ENCODE data around the gene SURF6.
"Not testable (repeated sequence)": the region's sequence is repeated elsewhere in the genome, so short reads cannot be mapped to it uniquely, and the experiment has no call there.

The SURF6 gene

DNA sequence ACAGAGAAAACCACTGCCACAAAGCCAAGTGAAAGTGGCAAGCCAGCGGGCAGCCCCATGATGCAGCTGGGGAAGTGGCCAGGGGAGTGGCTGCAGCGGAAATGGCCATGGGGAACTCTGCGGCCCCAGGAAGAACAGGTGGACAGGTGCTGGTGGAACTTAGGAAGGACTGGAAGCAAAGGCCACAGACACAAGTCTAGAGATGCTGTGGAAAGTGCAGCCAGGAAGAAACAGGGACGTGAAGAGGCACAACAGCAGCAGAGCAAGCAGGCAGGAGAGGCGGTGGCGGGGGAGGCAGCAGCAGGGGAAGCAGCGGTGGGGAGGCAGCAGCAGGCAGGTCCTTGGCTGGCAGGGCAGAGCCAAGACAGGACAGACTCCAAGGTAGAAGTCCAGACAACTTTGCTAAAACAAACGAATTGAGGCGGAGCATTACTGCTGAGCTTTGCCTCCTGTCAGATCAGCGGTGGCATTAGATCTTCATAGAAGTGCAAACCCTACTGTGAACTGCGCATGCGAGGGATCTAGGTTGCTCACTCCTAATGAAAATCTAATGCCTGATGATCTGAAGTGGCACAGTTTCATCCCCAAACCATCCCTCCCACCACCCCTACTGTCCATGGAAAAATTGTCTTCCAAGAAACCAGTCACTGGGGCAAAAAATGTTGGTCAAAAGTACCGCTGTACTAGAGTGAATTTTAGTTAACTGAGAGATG lies 11.8 kb downstream of the SURF6 start:
- Histone ChIP-seq H3K27ac (ENCODE audit: low read depth, low read length) (no peak overlapping the region), H3K4me3 (ENCODE audit: low read depth, low read length) (no peak overlapping the region), H3K9ac (ENCODE audit: low read depth, low read length) (no peak overlapping the region), H3K27me3 (ENCODE audit: control insufficient read depth, insufficient read depth, low read length) (no peaks in the 10 kb centered on the region), H3K36me3 (ENCODE audit: control insufficient read depth, insufficient read depth, low read length) (no peaks in the 10 kb centered on the region), H3K4me1 (ENCODE audit: control insufficient read depth, insufficient read depth, low read length) (no peaks in the 10 kb centered on the region), H3K9me3 (ENCODE audit: control insufficient read depth, insufficient read depth, low read length) (peaks cover 6% of the 10 kb centered on the region)

DNA sequence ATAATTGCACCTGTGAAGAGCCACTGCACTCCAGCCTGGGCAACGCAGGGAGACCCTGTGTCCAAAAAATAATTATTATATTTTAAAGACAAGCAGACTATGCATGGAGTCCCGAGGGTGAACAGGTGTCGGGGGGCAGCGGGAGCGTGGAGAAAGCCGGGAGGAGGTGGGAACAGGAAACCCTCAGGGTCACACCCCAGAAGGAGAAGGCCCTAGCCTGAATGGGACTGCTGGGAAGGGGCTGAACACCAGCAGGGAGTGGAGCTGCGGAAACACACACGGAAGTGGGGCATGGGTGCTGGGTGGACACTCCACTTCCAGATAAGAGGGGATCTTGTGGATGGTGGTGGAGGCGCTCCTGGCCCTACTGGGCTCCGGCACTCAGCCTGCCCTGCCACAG lies 12.8 kb downstream of the SURF6 start:
- no peaks in the 10 kb centered on the region for H3K27me3 ChIP-seq (ENCODE audit: control insufficient read depth, insufficient read depth, low read length)

DNA sequence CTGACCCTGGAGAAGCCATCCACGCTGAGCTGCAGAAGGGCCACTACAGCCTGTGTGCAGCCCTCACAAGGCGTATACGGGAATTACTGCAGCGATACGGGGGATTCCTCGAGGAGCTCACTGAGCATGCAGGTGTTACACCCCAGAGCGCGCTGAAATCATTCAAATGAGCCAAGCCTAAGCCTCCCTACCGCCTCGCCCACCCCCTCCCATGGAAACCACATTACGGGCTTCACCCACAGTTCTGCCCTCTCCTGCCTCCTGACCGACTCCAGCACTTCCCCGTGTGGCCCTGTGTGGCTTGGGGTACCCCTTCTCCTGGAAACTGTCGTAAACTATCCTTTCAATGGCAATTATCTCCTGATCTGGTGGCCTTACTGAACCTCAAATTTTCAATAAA lies 13.3 kb downstream of the SURF6 start:
- H3K4me3 ChIP-seq (ENCODE audit: low read depth, low read length): no peak overlapping the region
- no peaks in the 10 kb centered on the region for H3K36me3 ChIP-seq (ENCODE audit: control insufficient read depth, insufficient read depth, low read length)
- no peak overlapping the region for H3K27ac ChIP-seq (ENCODE audit: low read depth, low read length)
- peaks cover 6% of the 10 kb centered on the region for H3K9me3 ChIP-seq (ENCODE audit: control insufficient read depth, insufficient read depth, low read length)
- no peak overlapping the region for H3K9ac ChIP-seq (ENCODE audit: low read depth, low read length)
- H3K27me3 ChIP-seq (ENCODE audit: control insufficient read depth, insufficient read depth, low read length): no peaks in the 10 kb centered on the region
- no peaks in the 10 kb centered on the region for H3K4me1 ChIP-seq (ENCODE audit: control insufficient read depth, insufficient read depth, low read length)

More for the DNA sequence above, 12.8 kb downstream of the SURF6 start:
- Histone ChIP-seq H3K4me1 (ENCODE audit: control insufficient read depth, insufficient read depth, low read length) (no peaks in the 10 kb centered on the region), H3K9me3 (ENCODE audit: control insufficient read depth, insufficient read depth, low read length) (peaks cover 6% of the 10 kb centered on the region), H3K9ac (ENCODE audit: low read depth, low read length) (no peak overlapping the region), H3K4me3 (ENCODE audit: low read depth, low read length) (no peak overlapping the region), H3K27ac (ENCODE audit: low read depth, low read length) (no peak overlapping the region), H3K36me3 (ENCODE audit: control insufficient read depth, insufficient read depth, low read length) (no peaks in the 10 kb centered on the region)

DNA sequence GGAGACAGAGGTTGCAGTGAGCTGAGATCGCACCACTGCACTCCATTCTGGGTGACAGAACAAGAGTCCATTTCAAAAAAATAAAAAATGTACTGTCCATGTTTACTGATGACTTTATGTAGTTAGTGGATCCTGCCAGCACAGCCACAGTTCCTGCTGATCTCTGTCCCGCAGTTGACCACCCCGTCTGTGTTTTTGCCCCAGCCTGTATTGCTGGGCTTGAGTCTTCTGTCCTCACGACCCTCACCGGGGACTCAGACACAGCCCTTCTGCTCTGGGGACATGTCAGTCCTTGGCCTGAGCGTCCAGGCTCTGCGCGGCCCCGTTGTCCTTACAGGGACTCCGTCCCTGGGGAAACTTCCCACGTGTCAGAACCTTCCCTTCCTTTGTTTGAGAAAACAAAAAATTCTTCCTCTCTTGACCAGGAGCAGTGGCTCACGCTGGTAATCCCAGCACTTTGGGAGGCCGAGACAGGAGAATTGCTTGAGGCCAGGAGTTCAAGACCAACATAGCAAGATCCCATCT lies 14.5 kb downstream of the SURF6 start:
- Histone ChIP-seq H3K9ac (ENCODE audit: low read depth, low read length) (no peak overlapping the region), H3K4me1 (ENCODE audit: control insufficient read depth, insufficient read depth, low read length) (no peaks in the 10 kb centered on the region), H3K9me3 (ENCODE audit: control insufficient read depth, insufficient read depth, low read length) (peaks cover 6% of the 10 kb centered on the region), H3K27ac (ENCODE audit: low read depth, low read length) (no peak overlapping the region), H3K4me3 (ENCODE audit: low read depth, low read length) (no peak overlapping the region), H3K27me3 (ENCODE audit: control insufficient read depth, insufficient read depth, low read length) (no peaks in the 10 kb centered on the region), H3K36me3 (ENCODE audit: control insufficient read depth, insufficient read depth, low read length) (no peaks in the 10 kb centered on the region)

DNA sequence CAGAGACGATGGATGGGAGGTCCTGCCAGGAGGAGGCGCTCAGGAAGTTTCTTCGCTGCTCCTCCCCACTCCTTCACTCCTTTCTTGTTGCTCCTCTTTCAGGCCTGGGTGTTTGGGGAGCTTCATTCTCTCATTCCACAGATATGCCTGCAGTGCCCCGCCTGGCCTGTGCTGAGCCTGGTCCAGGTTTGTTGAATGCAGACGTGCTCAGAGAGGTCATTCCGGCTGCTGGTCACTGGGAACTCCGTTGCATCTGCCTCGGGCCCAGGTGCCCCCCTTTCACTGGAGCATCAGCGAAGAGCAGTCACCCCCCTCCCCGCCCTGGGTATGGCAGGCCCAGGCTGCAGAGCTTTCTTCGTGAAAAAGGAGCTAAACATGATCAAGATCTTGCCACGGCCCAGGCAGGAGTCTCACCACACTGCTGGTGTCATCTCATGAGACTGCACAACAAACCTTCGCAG lies 15.5 kb downstream of the SURF6 start:
- no peak overlapping the region for H3K4me3 ChIP-seq (ENCODE audit: low read depth, low read length)

DNA sequence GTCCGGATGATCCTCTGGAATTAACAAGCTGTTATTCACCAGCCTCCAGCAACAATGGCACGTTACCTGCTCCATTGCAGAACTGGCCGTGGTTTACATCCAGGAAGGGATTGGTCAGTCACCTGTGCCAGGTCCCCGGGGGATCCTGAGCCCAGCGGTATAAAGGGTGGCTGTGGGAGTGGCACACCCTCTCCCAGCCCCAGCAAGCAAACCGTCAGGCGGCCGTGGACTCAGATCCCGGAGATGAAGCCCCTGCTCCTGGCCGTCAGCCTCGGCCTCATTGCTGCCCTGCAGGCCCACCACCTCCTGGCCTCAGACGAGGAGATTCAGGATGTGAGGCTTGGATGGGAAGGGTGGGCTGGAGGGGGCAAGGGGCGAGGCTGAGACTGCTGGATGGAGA lies 18.4 kb downstream of the SURF6 start:
- H3K4me1 ChIP-seq (ENCODE audit: control insufficient read depth, insufficient read depth, low read length); H3K27me3 ChIP-seq (ENCODE audit: control insufficient read depth, insufficient read depth, low read length); H3K36me3 ChIP-seq (ENCODE audit: control insufficient read depth, insufficient read depth, low read length): not testable (repeated sequence)

More for the DNA sequence above, 15.5 kb downstream of the SURF6 start:
- Histone ChIP-seq H3K9ac (ENCODE audit: low read depth, low read length) (no peak overlapping the region), H3K27ac (ENCODE audit: low read depth, low read length) (no peak overlapping the region), H3K36me3 (ENCODE audit: control insufficient read depth, insufficient read depth, low read length) (no peaks in the 10 kb centered on the region), H3K27me3 (ENCODE audit: control insufficient read depth, insufficient read depth, low read length) (no peaks in the 10 kb centered on the region), H3K4me1 (ENCODE audit: control insufficient read depth, insufficient read depth, low read length) (no peaks in the 10 kb centered on the region), H3K9me3 (ENCODE audit: control insufficient read depth, insufficient read depth, low read length) (peaks cover 6% of the 10 kb centered on the region)

DNA sequence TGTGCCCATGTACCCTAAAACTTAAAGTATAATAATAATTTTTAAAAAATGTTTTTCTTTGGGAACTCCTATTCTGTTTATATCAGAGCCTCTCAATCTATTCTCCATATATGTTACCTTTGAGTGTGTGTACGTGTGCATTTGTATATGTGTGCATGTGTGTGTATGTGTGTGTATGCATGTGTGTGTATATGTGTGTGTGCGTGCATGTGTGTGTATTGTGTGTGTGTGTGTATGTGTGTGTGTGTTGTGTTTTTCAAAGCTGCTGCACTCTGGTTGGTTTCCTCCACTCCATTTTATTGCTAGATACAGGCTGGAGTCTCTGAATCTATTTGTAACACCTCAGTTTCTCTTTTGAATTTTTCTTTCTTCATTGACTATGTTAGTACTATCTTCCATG lies 20.0 kb downstream of the SURF6 start:
- Histone ChIP-seq H3K9me3 (ENCODE audit: control insufficient read depth, insufficient read depth, low read length) (no peaks in the 10 kb centered on the region), H3K4me3 (ENCODE audit: low read depth, low read length) (no peak overlapping the region), H3K9ac (ENCODE audit: low read depth, low read length) (no peak overlapping the region), H3K27ac (ENCODE audit: low read depth, low read length) (no peak overlapping the region), H3K4me1 (ENCODE audit: control insufficient read depth, insufficient read depth, low read length) (no peaks in the 10 kb centered on the region), H3K27me3 (ENCODE audit: control insufficient read depth, insufficient read depth, low read length) (no peaks in the 10 kb centered on the region), H3K36me3 (ENCODE audit: control insufficient read depth, insufficient read depth, low read length) (no peaks in the 10 kb centered on the region)

More for the DNA sequence above, 18.4 kb downstream of the SURF6 start:
- not testable (repeated sequence) for H3K9me3 ChIP-seq (ENCODE audit: control insufficient read depth, insufficient read depth, low read length); H3K9ac ChIP-seq (ENCODE audit: low read depth, low read length); H3K4me3 ChIP-seq (ENCODE audit: low read depth, low read length); H3K27ac ChIP-seq (ENCODE audit: low read depth, low read length)

DNA sequence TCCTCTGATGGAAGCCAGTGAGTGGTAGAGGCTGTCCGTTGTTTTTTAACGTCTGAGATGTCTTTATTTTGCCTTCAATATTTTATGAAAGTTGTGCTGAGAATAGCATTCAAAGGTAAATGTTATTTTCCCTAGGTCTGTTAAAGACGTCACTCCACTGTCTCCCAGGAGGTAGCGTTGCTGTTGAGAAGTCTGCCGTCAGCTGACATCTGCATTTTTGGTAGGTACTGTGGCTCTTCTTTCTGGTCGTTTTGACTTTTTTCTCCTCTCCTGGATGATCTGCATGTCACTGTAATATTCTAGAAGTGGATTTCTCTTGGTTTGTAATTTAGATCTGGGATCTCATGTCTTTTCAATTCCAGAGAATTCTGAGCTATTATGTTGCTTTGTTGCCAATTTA lies 26.4 kb downstream of the SURF6 start:
- Histone ChIP-seq H3K4me1 (ENCODE audit: control insufficient read depth, insufficient read depth, low read length) (no peaks in the 10 kb centered on the region), H3K27me3 (ENCODE audit: control insufficient read depth, insufficient read depth, low read length) (no peaks in the 10 kb centered on the region), H3K9me3 (ENCODE audit: control insufficient read depth, insufficient read depth, low read length) (peaks cover 9% of the 10 kb centered on the region), H3K4me3 (ENCODE audit: low read depth, low read length) (no peak overlapping the region), H3K27ac (ENCODE audit: low read depth, low read length) (no peak overlapping the region), H3K36me3 (ENCODE audit: control insufficient read depth, insufficient read depth, low read length) (no peaks in the 10 kb centered on the region), H3K9ac (ENCODE audit: low read depth, low read length) (no peak overlapping the region)

DNA sequence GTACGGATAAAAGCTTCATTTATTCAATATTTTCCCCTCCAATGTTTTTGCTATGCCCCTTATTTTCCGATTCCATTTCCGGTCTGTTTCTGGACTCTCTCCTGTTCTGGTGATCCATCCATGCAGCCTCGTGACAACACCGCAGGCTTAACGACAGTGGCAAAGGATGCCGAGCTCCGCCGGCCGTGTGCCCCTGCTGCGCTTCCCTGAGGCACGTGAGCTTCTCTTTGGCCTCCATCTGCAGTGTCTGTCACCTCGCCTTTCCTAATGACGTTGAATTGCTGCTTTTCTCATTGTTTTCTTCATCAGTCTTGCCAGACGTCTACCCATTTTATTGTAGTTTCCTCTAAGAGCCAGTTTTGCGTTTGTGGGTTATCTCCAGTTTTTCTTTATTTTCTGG lies 28.7 kb downstream of the SURF6 start:
- H3K36me3 ChIP-seq (ENCODE audit: control insufficient read depth, insufficient read depth, low read length): no peaks in the 10 kb centered on the region
- H3K4me3 ChIP-seq (ENCODE audit: low read depth, low read length): no peak overlapping the region
- H3K9ac ChIP-seq (ENCODE audit: low read depth, low read length): no peak overlapping the region
- H3K27ac ChIP-seq (ENCODE audit: low read depth, low read length): no peak overlapping the region
- H3K4me1 ChIP-seq (ENCODE audit: control insufficient read depth, insufficient read depth, low read length): no peaks in the 10 kb centered on the region
- H3K27me3 ChIP-seq (ENCODE audit: control insufficient read depth, insufficient read depth, low read length): no peaks in the 10 kb centered on the region; the same call in 1 of the 2 replicates
- H3K9me3 ChIP-seq (ENCODE audit: control insufficient read depth, insufficient read depth, low read length): peaks cover 9% of the 10 kb centered on the region

DNA sequence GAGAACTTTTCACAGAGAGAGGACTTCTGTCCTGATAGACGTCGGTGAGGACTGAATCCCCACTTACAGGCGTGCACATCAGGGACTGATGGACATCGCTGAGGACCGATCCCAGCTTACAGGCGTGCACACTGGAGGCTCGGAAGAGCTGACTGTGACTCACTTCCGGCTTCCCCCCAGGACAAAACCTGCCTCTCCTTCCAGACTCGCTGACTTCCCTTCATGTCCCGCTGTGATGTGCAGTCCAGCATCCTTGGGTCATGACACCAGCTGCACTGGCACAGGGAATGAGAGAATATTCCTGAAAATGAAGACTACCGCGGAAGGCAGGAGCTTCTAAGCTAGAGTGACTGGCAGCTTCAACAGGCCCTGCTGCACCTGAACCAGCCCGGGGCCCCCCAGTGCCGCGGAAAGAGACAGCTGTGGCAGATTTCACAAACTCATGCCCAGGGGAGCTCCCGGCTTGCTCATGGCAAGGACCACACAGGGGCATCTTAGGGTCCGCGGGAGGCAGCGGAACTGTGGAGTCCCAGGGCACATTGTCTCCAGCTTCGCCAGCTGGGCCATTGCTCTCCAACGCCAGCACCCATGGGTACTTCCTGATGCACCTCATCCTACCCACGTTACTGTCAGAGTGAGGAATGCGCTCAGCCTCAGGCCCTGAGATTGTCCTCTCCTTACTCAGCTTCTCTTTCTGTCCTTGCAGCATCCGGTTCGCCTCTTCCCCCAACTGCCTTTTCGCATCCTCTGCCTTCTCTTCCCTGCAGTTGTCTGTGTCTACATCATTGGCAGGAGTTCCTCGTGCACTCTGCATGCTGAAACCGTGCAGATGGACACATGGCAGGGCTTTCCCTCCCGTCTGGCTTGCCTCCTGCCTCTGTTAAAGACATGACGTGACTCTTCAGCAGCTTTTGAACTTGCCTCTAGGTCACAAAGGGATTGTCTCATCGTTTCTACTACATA lies 29.5 kb downstream of the SURF6 start:
- H3K27ac ChIP-seq (ENCODE audit: low read depth, low read length): no peak overlapping the region

DNA sequence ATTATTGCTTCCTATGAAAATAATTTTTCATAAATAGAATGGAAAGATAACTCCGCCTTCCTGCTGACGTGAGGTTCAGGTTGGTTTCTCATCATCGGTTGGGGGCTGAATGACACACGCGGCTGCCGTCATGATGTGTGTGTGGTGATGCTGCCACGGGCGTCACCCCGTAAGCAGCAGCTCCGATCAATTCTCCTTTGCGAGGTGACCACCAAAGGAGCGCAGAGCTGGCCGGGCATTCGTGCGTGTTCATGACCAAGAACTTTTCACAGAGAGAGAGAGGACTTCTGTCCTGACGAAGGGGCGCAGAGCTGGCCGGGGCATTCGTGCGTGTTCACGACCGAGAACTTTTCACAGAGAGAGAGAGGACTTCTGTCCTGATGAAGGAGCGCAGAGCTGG lies 30.3 kb downstream of the SURF6 start:
- no peak overlapping the region for H3K9ac ChIP-seq (ENCODE audit: low read depth, low read length)
- no peaks in the 10 kb centered on the region; the same call in 1 of the 2 replicates for H3K27me3 ChIP-seq (ENCODE audit: control insufficient read depth, insufficient read depth, low read length)
- peaks cover 9% of the 10 kb centered on the region for H3K9me3 ChIP-seq (ENCODE audit: control insufficient read depth, insufficient read depth, low read length)
- H3K4me1 ChIP-seq (ENCODE audit: control insufficient read depth, insufficient read depth, low read length): no peaks in the 10 kb centered on the region
- no peak overlapping the region for H3K27ac ChIP-seq (ENCODE audit: low read depth, low read length)
- no peak overlapping the region for H3K4me3 ChIP-seq (ENCODE audit: low read depth, low read length)
- no peaks in the 10 kb centered on the region for H3K36me3 ChIP-seq (ENCODE audit: control insufficient read depth, insufficient read depth, low read length)

More for the DNA sequence above, 29.5 kb downstream of the SURF6 start:
- H3K9me3 ChIP-seq (ENCODE audit: control insufficient read depth, insufficient read depth, low read length): peaks cover 9% of the 10 kb centered on the region
- H3K36me3 ChIP-seq (ENCODE audit: control insufficient read depth, insufficient read depth, low read length): no peaks in the 10 kb centered on the region
- H3K27me3 ChIP-seq (ENCODE audit: control insufficient read depth, insufficient read depth, low read length): no peaks in the 10 kb centered on the region; the same call in 1 of the 2 replicates
- H3K9ac ChIP-seq (ENCODE audit: low read depth, low read length): no peak overlapping the region
- H3K4me1 ChIP-seq (ENCODE audit: control insufficient read depth, insufficient read depth, low read length): no peaks in the 10 kb centered on the region
- no peak overlapping the region for H3K4me3 ChIP-seq (ENCODE audit: low read depth, low read length)

Measured in HUES48 (cell line).